HepG2 (cell line): ENCODE measurements around the gene SLX9. TPM values are rescaled to one million over a fixed set of nuclear protein-coding genes. Genes with fewer than 3 reads are reported as not detected.
A peak's percentile ranks its signal among the peaks of the same experiment; 100 is the strongest.

Source experiments
- BHLHE40 ChIP-seq: IDR thresholded peaks from 2 replicates; pipeline ENCODE4 v1.6.1; 2011; ENCODE audit warnings: low read length, improper control_type of control experiment
- CEBPB ChIP-seq: IDR thresholded peaks from 2 replicates; pipeline ENCODE4 v1.6.1; 2011; ENCODE audit warnings: low read depth, low read length, improper control_type of control experiment, borderline replicate concordance
- DMTF1 ChIP-seq: sonication (generic); formaldehyde crosslinking; IDR thresholded peaks from 2 replicates; pipeline ENCODE4 v1.4.0; 2020; ENCODE audit warnings: mild to moderate bottlenecking, missing genetic modification reagents
- DNMT1 ChIP-seq: sonication (generic); formaldehyde crosslinking; IDR thresholded peaks from 2 replicates; pipeline ENCODE4 v1.5.1; 2020; ENCODE audit warnings: mild to moderate bottlenecking, missing genetic modification reagents
- FLYWCH1 ChIP-seq: sonication (generic); formaldehyde crosslinking; IDR thresholded peaks from 2 replicates; pipeline ENCODE4 v1.8.1; 2023; ENCODE audit warnings: mild to moderate bottlenecking, missing genetic modification reagents
- GABPA ChIP-seq, 2 experiments: IDR thresholded peaks; 2 replicates each; pipeline ENCODE4 v1.6.1; 2011 to 2016; ENCODE audit warnings: low read depth in 2 of 2, low read length in 1 of 2, missing biosample characterization in 1 of 2, missing genetic modification characterization in 1 of 2
- JARID2 ChIP-seq: sonication (generic); formaldehyde crosslinking; IDR thresholded peaks from 2 replicates; pipeline ENCODE4 v1.8.1; 2023; ENCODE audit warnings: missing genetic modification reagents, inconsistent platforms; ENCODE audit not compliant: insufficient replicate concordance
- MAFK ChIP-seq, 2 experiments: IDR thresholded peaks in 1 of 2; conservative IDR thresholded peaks in 1 of 2; 2 replicates each; pipeline ENCODE4 v1.6.1; 2011; ENCODE audit warnings: improper control_type of control experiment in 2 of 2, low read length in 2 of 2
- MXI1 ChIP-seq: IDR thresholded peaks from 3 replicates; pipeline ENCODE4 v1.6.1; 2012; ENCODE audit warnings: low read depth, low read length, inconsistent platforms, borderline replicate concordance
- NFE2L2 ChIP-seq: fragments of 150-350 bp; IDR thresholded peaks from 2 replicates; pipeline ENCODE4 v1.6.1; 2014; ENCODE audit warnings: low read length
- NFIC ChIP-seq: IDR thresholded peaks from 2 replicates; pipeline ENCODE4 v1.6.1; 2012; ENCODE audit warnings: mild to moderate bottlenecking, low read length, inconsistent platforms
- ZFY ChIP-seq: sonication (generic); formaldehyde crosslinking; IDR thresholded peaks from 2 replicates; pipeline ENCODE4 v1.4.0; 2020; ENCODE audit warnings: missing genetic modification reagents
- ZNF235 ChIP-seq: sonication (generic); formaldehyde crosslinking; IDR thresholded peaks from 2 replicates; pipeline ENCODE4 v1.8.1; 2023; ENCODE audit warnings: mild to moderate bottlenecking, missing genetic modification reagents, borderline replicate concordance
- ZNF276 ChIP-seq: sonication (generic); formaldehyde crosslinking; IDR thresholded peaks from 2 replicates; pipeline ENCODE4 v1.4.0; 2020; ENCODE audit warnings: mild to moderate bottlenecking, low read depth, missing genetic modification reagents
- ZNF333 ChIP-seq: sonication (generic); formaldehyde crosslinking; IDR thresholded peaks from 2 replicates; pipeline ENCODE4 v1.4.0; 2020; ENCODE audit warnings: mild to moderate bottlenecking, missing genetic modification reagents, borderline replicate concordance
- ZNF354B ChIP-seq: sonication (generic); formaldehyde crosslinking; IDR thresholded peaks from 2 replicates; pipeline ENCODE4 v1.8.0; 2022; ENCODE audit warnings: mild to moderate bottlenecking, missing genetic modification reagents
- ZNF407 ChIP-seq: sonication (generic); formaldehyde crosslinking; IDR thresholded peaks from one replicate; pipeline ENCODE4 v1.5.1; 2020; ENCODE audit warnings: mild to moderate bottlenecking, missing genetic modification reagents; ENCODE audit errors: not compliant biosample characterization
- ZNF747 ChIP-seq: sonication (generic); formaldehyde crosslinking; IDR thresholded peaks from 2 replicates; pipeline ENCODE4 v1.8.1; 2023; ENCODE audit warnings: missing genetic modification reagents, mild to moderate bottlenecking, borderline replicate concordance
- ZNF749 ChIP-seq: sonication (generic); formaldehyde crosslinking; IDR thresholded peaks from 2 replicates; pipeline ENCODE4 v1.8.0; 2022; ENCODE audit warnings: mild to moderate bottlenecking, missing genetic modification reagents, moderate library complexity, borderline replicate concordance
- polyA plus RNA-seq, 8 experiments: library from polyadenylated mRNA; depleted of rRNA in 3 of 8; stranded (reverse) in 7 of 8; unstranded in 1 of 8; fragments of >200 nt; fragmentation: Illumina TruSeq in 4 of 8; extraction: Trizol in 4 of 8; gene quantifications; 2 replicates each; pipeline versions ENCODE4 v1.2.1 to v1.2.3, GENCODE V29; 2011 to 2016; ENCODE audit warnings: low read depth in 4 of 8, missing spikeins in 1 of 8, mixed read lengths in 1 of 8; ENCODE audit not compliant: insufficient read depth in 1 of 8
- total RNA-seq, 5 experiments: library from RNA; depleted of rRNA; stranded (reverse); fragments of >200 nt; fragmentation: Illumina TruSeq; extraction: Trizol; gene quantifications; 2 replicates each; pipeline ENCODE4 v1.2.3, GENCODE V29; 2016; ENCODE audit warnings: low read depth in 1 of 5

SLX9 gene
- total and polyA plus RNA-seq, 2 of the 13 experiments (the other 11 are each of a cell fraction or from before 2014, with no cell fraction given), result 21.0 to 47.1 TPM

- TF ChIP-seq DMTF1 (CRISPR knock-in tag) (no peak), NFE2L2 (no peak), NFIC (no peak), ZNF276 (no peak), DNMT1 (0 out of 2 replicates have a peak, but pooled peaks have one; percentile 15), MAFK (conservative IDR thresholded peaks at IDR 0.05 in 1 of 2, IDR thresholded peaks at IDR 0.05 in 1 of 2; ENCODE audit: low read length in 2 of 2) (no peak), FLYWCH1 (CRISPR knock-in tag) (no peak), ZNF749 (CRISPR knock-in tag) (no peak), ZNF407 (CRISPR knock-in tag) (no peak), JARID2 (no peak), ZNF354B (no peak), GABPA (IDR thresholded peaks at IDR 0.05; ENCODE audit: low read depth, low read length) (no peak), GABPA (CRISPR knock-in tag; IDR thresholded peaks at IDR 0.05; ENCODE audit: low read depth) (no peak), ZNF747 (CRISPR knock-in tag) (no peak), ZFY (CRISPR knock-in tag) (no peak), BHLHE40 (no peak), ZNF333 (no peak), CEBPB (no peak), MXI1 (no peak), ZNF235 (CRISPR knock-in tag) (no peak)
Measured at GRCh38 chr21:44996501-44996921, 56.7 kb downstream of the SLX9 start (continued).
